Mesodermal cell (in vitro differentiated cells): ENCODE data around the gene RIPOR2.

Experiments
- H3K27ac ChIP-seq: 2 replicates; pipeline ENCODE4 v1.7.0; 2013; ENCODE audit warnings: mild to moderate bottlenecking, low read depth, low read length, moderate library complexity; ENCODE audit not compliant: severe bottlenecking
- H3K36me3 ChIP-seq: 2 replicates; pipeline ENCODE4 v1.7.1; 2013; ENCODE audit warnings: mild to moderate bottlenecking, low read length, moderate library complexity; ENCODE audit not compliant: control insufficient read depth, insufficient read depth
- H3K4me1 ChIP-seq: one replicate; pipeline ENCODE4 v1.7.1; 2013; ENCODE audit warnings: mild to moderate bottlenecking, low read length; ENCODE audit not compliant: insufficient read depth, control insufficient read depth, poor library complexity, severe bottlenecking
- H3K4me3 ChIP-seq: 2 replicates; pipeline ENCODE4 v1.7.0; 2013; ENCODE audit warnings: low read length, control low read depth, mild to moderate bottlenecking; ENCODE audit not compliant: insufficient read depth, poor library complexity, severe bottlenecking; ENCODE audit errors: extremely low read depth
- H3K9me3 ChIP-seq: 2 replicates; pipeline ENCODE4 v1.7.1; 2013; ENCODE audit warnings: mild to moderate bottlenecking, low read length, moderate library complexity; ENCODE audit not compliant: control insufficient read depth
- WGBS, 2 experiments: methylation state at CpG; one replicate each; pipeline ENCODE4 v1.1.5; 2013; ENCODE audit warnings: missing lambda C conversion rate in 2 of 2; ENCODE audit not compliant: insufficient coverage in 2 of 2; 5-methylcytosine and 5-hydroxymethylcytosine counted together

The RIPOR2 gene

GRCh38 chr6:24858177-24858653 lies 77.5 kb downstream of the RIPOR2 start:
- H3K36me3 ChIP-seq: no peaks in the 10 kb centered on the region

GRCh38 chr6:24856901-24857670 lies 78.7 kb downstream of the RIPOR2 start:
- H3K4me1 ChIP-seq: no peaks in the 10 kb centered on the region
- H3K36me3 ChIP-seq: no peaks in the 10 kb centered on the region
- no peaks in the 10 kb centered on the region for H3K9me3 ChIP-seq
- H3K4me3 ChIP-seq: no peak overlapping the region
- 89 to 93% methylated on average over 7 of the region's 7 CpGs for WGBS, 2 experiments
- no peak overlapping the region for H3K27ac ChIP-seq

More at GRCh38 chr6:24858177-24858653, 77.5 kb downstream of the RIPOR2 start:
- H3K4me3 ChIP-seq: no peak overlapping the region
- WGBS, 2 experiments: 80 to 100% methylated on average over 1 of the region's 1 CpG
- H3K27ac ChIP-seq: no peak overlapping the region
- H3K9me3 ChIP-seq: no peaks in the 10 kb centered on the region
- no peaks in the 10 kb centered on the region for H3K4me1 ChIP-seq

DNA sequence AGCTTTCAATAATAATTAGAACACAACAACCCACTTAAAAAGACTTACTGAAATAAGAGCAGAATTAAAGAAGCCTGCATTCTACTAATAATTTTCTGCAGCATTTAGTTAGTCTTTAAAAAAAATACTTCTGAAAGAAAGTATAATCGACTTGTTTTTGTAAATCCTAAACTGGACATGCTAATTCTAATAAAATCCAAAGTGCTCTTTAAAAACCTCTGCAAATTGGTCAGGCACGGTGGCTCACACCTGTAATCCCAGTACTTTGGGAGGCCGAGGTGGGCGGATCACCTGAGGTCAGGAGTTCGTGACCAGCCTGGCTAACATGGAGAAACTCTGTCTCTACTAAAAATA lies 79.5 kb downstream of the RIPOR2 start:
- Histone ChIP-seq H3K4me3 (no peak overlapping the region), H3K4me1 (no peaks in the 10 kb centered on the region), H3K9me3 (no peaks in the 10 kb centered on the region), H3K36me3 (no peaks in the 10 kb centered on the region), H3K27ac (no peak overlapping the region)
- 81 to 83% methylated on average over 1 to 5 of the region's 5 CpGs for WGBS, 2 experiments

GRCh38 chr6:24855395-24856245 lies 80.1 kb downstream of the RIPOR2 start:
- Histone ChIP-seq H3K9me3 (no peaks in the 10 kb centered on the region), H3K4me1 (no peaks in the 10 kb centered on the region), H3K36me3 (no peaks in the 10 kb centered on the region), H3K27ac (no peak overlapping the region), H3K4me3 (no peak overlapping the region)
- WGBS, 2 experiments: 41 to 45% methylated on average over 14 to 17 of the region's 19 CpGs

DNA sequence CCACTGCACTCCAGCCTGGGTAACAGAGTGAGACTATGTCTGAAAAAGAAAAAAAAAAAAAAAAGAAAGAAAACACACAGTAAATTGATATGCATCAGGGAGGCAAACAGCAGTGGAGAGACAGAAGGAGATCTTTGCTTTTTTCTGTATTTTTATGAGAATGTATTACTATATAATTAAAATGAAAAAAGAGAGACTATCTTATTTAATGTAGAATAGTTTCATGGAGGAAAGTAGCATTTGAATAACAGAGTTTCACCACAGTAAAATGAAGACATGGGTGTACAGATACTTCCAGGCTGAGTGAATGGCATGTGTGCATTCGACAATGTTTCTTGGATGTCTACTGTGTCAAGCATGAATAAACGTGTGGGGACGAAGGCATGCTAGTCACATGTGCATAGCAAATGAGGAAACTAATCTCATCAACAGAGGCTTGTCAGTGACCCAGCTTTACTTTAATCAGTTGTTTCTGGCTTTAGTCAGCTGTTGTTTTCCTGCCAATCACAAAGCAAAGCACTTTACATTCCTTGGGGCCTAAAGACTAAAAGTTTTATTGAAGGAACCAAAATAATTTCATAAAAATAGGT lies 81.6 kb downstream of the RIPOR2 start:
- WGBS, 2 experiments: 87 to 92% methylated on average over 3 of the region's 3 CpGs
- no peaks in the 10 kb centered on the region for H3K4me1 ChIP-seq
- H3K36me3 ChIP-seq: no peaks in the 10 kb centered on the region
- H3K4me3 ChIP-seq: no peak overlapping the region
- H3K9me3 ChIP-seq: no peaks in the 10 kb centered on the region
- H3K27ac ChIP-seq: no peak overlapping the region

DNA sequence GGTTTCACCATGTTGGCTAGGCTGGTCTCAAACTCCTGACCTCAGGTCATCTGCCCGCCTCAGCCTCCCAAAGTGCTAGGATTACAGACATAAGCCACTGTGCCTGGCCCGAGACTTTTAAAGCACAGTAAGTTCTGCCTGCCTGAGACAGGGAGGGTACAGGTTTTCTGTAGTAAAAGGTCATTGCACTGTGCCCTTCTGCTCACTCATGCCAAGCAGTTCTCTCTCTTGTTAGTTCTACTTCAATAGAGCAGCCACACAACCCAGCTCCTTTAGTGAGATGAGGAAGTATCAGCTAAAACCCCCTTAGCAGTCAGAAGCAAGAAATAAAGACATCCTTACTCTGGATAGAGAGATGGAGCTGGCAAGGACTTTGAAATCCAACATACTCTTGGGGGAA lies 84.7 kb downstream of the RIPOR2 start:
- H3K4me3 ChIP-seq: no peak overlapping the region
- 72 to 100% methylated on average over 2 of the region's 2 CpGs for WGBS, 2 experiments
- H3K27ac ChIP-seq: no peak overlapping the region
- no peaks in the 10 kb centered on the region for H3K36me3 ChIP-seq
- no peaks in the 10 kb centered on the region for H3K9me3 ChIP-seq
- H3K4me1 ChIP-seq: no peaks in the 10 kb centered on the region

GRCh38 chr6:24849713-24850112 lies 86.0 kb downstream of the RIPOR2 start:
- Histone ChIP-seq H3K36me3 (no peaks in the 10 kb centered on the region), H3K4me3 (no peak overlapping the region)
- WGBS, 2 experiments: 93 to 98% methylated on average over 5 to 6 of the region's 7 CpGs

GRCh38 chr6:24848461-24848860 lies 87.3 kb downstream of the RIPOR2 start:
- H3K36me3 ChIP-seq: no peaks in the 10 kb centered on the region
- no peak overlapping the region for H3K4me3 ChIP-seq
- H3K4me1 ChIP-seq: no peaks in the 10 kb centered on the region
- no peak overlapping the region for H3K27ac ChIP-seq
- WGBS, 2 experiments: no CpG with 5 or more reads among the region's 4 CpGs
- H3K9me3 ChIP-seq: no peaks in the 10 kb centered on the region

More at GRCh38 chr6:24849713-24850112, 86.0 kb downstream of the RIPOR2 start:
- Histone ChIP-seq H3K9me3 (no peaks in the 10 kb centered on the region), H3K27ac (no peak overlapping the region), H3K4me1 (no peaks in the 10 kb centered on the region)

GRCh38 chr6:24847402-24847801 lies 88.4 kb downstream of the RIPOR2 start:
- Histone ChIP-seq H3K9me3 (no peaks in the 10 kb centered on the region), H3K27ac (no peak overlapping the region), H3K4me3 (no peak overlapping the region), H3K4me1 (no peaks in the 10 kb centered on the region), H3K36me3 (no peaks in the 10 kb centered on the region)
- WGBS, 2 experiments: 89 to 93% methylated on average over 7 of the region's 7 CpGs

GRCh38 chr6:24845578-24845977 lies 90.2 kb downstream of the RIPOR2 start:
- no peak overlapping the region for H3K4me3 ChIP-seq
- 93 to 100% methylated on average over 3 to 4 of the region's 4 CpGs for WGBS, 2 experiments
- no peaks in the 10 kb centered on the region for H3K9me3 ChIP-seq
- H3K36me3 ChIP-seq: no peaks in the 10 kb centered on the region
- no peaks in the 10 kb centered on the region for H3K4me1 ChIP-seq
- H3K27ac ChIP-seq: no peak overlapping the region
